ENCODE results near the gene C2orf49.
A peak's percentile ranks its signal among the peaks of the same experiment; 100 is the strongest.

Gene C2orf49

GRCh38 chr2:105320651-105321215 is 16.6 kb upstream of the C2orf49 start:
- H3K4me3 ChIP-seq (replicated peaks; ENCODE audit: insufficient read depth, low read length): no peak overlapping the region
- H3K27me3 ChIP-seq (ENCODE audit: insufficient read depth, poor library complexity, severe bottlenecking): no peaks in the 10 kb centered on the region
- TF ChIP-seq GABPA (IDR thresholded peaks at IDR 0.05; ENCODE audit: low read depth) (no peak), POLR2AphosphoS5 (IDR thresholded peaks at IDR 0.05; ENCODE audit: low read depth) (no peak), CTCF (IDR thresholded peaks at IDR 0.05; ENCODE audit: insufficient read depth, low read length) (no peak), REST (IDR thresholded peaks at IDR 0.05; ENCODE audit: insufficient replicate concordance, low read depth) (no peak), SPI1 (IDR thresholded peaks at IDR 0.05; ENCODE audit: borderline replicate concordance, low read depth) (no peak)
- DNase-seq (ENCODE audit: low read depth in 1 of 2, low spot score in 1 of 2): no peak
- H3K27ac ChIP-seq (replicated peaks): no peak overlapping the region

GRCh38 chr2:105321875-105322646 is 15.3 kb upstream of the C2orf49 start:
- TF ChIP-seq GABPA (IDR thresholded peaks at IDR 0.05; ENCODE audit: low read depth) (no peak), CTCF (IDR thresholded peaks at IDR 0.05; ENCODE audit: insufficient read depth, low read length) (no peak), POLR2AphosphoS5 (IDR thresholded peaks at IDR 0.05; ENCODE audit: low read depth) (no peak), REST (IDR thresholded peaks at IDR 0.05; ENCODE audit: insufficient replicate concordance, low read depth) (no peak), SPI1 (IDR thresholded peaks at IDR 0.05; ENCODE audit: borderline replicate concordance, low read depth) (no peak)
- no peak overlapping the region for H3K27ac ChIP-seq (replicated peaks)
- no peak overlapping the region for H3K4me3 ChIP-seq (replicated peaks; ENCODE audit: insufficient read depth, low read length)
- DNase-seq (ENCODE audit: low read depth in 1 of 2, low spot score in 1 of 2): no peak
- no peaks in the 10 kb centered on the region for H3K27me3 ChIP-seq (ENCODE audit: insufficient read depth, poor library complexity, severe bottlenecking)

- H3K4me3 ChIP-seq (replicated peaks; ENCODE audit: insufficient read depth, low read length): no peak overlapping the region
- TF ChIP-seq SPI1 (IDR thresholded peaks at IDR 0.05; ENCODE audit: borderline replicate concordance, low read depth): no peak
- TF ChIP-seq CTCF (IDR thresholded peaks at IDR 0.05; ENCODE audit: insufficient read depth, low read length): no peak
- no peak for TF ChIP-seq REST (IDR thresholded peaks at IDR 0.05; ENCODE audit: insufficient replicate concordance, low read depth)
- no peak for TF ChIP-seq POLR2AphosphoS5 (IDR thresholded peaks at IDR 0.05; ENCODE audit: low read depth)
- no peak for TF ChIP-seq GABPA (IDR thresholded peaks at IDR 0.05; ENCODE audit: low read depth)
- DNase-seq (ENCODE audit: low read depth in 1 of 2, low spot score in 1 of 2): no peak
- no peaks in the 10 kb centered on the region for H3K27me3 ChIP-seq (ENCODE audit: insufficient read depth, poor library complexity, severe bottlenecking)
- peak overlapping the region; percentile 28 for H3K27ac ChIP-seq (replicated peaks)
These were observed 14.2 kb upstream of the C2orf49 start for GRCh38 chr2:105323111-105323510.

Data from HL-60 (cell line).